ENCODE measurements around the gene NTMT2. TPM values are rescaled to one million over a fixed set of nuclear protein-coding genes. Genes with fewer than 3 reads are reported as not detected.
A peak's percentile ranks its signal among the peaks of the same experiment; 100 is the strongest.

The NTMT2 gene
- total and polyA plus RNA-seq, 7 donors = 0.28 TPM; not detected in 6

DNA sequence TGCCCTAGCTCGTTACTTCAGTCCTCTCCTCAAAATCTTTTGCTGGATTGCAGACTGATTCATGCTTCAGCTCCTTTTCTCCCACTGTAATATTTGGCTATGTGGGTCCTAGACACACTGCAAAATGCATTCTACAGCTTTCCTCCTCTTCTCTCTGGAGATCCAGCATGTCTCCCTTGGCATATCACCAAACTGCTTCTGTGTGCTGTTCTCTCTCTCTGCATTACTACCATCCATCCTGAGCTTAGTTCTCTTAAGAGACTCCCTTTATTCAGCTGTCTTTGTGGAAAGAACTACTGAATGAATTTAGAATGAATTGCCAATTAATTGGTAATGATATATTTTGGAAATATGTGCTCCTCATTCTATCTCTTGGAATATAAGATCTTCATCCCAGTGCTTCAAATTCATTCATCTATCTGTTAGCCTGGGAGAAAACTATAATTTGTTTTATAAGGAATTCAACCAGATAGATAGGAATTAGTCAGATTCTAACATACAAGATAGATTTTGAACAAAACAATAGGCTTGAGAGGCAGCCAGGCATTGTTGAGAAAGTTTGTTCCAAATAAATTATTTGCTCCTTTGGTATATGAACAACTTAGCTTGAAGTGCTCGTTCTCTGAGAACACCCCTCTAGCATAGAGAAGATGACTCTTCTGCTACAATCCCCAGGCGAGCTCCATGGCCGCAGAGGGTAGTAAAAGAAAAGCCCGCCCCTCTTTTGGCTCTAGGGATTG is 71.9 kb downstream of the NTMT2 start:
- H3K36me3 ChIP-seq (ENCODE audit: insufficient read depth in 1 of 2, low read depth in 1 of 2) = no peaks in the 10 kb centered on the region
- TF ChIP-seq, protein P1, sequence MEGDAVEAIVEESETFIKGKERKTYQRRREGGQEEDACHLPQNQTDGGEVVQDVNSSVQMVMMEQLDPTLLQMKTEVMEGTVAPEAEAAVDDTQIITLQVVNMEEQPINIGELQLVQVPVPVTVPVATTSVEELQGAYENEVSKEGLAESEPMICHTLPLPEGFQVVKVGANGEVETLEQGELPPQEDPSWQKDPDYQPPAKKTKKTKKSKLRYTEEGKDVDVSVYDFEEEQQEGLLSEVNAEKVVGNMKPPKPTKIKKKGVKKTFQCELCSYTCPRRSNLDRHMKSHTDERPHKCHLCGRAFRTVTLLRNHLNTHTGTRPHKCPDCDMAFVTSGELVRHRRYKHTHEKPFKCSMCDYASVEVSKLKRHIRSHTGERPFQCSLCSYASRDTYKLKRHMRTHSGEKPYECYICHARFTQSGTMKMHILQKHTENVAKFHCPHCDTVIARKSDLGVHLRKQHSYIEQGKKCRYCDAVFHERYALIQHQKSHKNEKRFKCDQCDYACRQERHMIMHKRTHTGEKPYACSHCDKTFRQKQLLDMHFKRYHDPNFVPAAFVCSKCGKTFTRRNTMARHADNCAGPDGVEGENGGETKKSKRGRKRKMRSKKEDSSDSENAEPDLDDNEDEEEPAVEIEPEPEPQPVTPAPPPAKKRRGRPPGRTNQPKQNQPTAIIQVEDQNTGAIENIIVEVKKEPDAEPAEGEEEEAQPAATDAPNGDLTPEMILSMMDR (IDR thresholded peaks at IDR 0.05) = no peak
- H3K27ac ChIP-seq = no peak overlapping the region
- intact Hi-C loops (cut with DNase I) = no loop called here
- no peaks in the 10 kb centered on the region for H3K27me3 ChIP-seq (ENCODE audit: insufficient read depth in 3 of 3, low read length in 2 of 3)
- WGBS, 3 donors = 79 to 87% (median 86%) methylated on average over 5 of the region's 5 CpGs
- DNase-seq = no peak
- H3K9me3 ChIP-seq = no peaks in the 10 kb centered on the region
- ATAC-seq = no peak
- peaks cover 9% of the 10 kb centered on the region for H3K4me1 ChIP-seq
- H3K4me3 ChIP-seq = no peak overlapping the region

- H3K4me3 ChIP-seq = no peak overlapping the region
- TF ChIP-seq, protein P1 (IDR thresholded peaks at IDR 0.05) = no peak
- no peak overlapping the region for H3K27ac ChIP-seq
- intact Hi-C loops (cut with DNase I) = no loop called here
- 69 to 77% (median 71%) methylated on average over 4 of the region's 4 CpGs for WGBS, 3 donors
- H3K4me1 ChIP-seq = peaks cover 9% of the 10 kb centered on the region
- no peaks in the 10 kb centered on the region for H3K27me3 ChIP-seq (ENCODE audit: insufficient read depth in 3 of 3, low read length in 2 of 3)
- DNase-seq (no peak), ATAC-seq (peak in 1 of 4 donors; percentile 9)
- H3K36me3 ChIP-seq (ENCODE audit: insufficient read depth in 1 of 2, low read depth in 1 of 2) = no peaks in the 10 kb centered on the region
- H3K9me3 ChIP-seq = no peaks in the 10 kb centered on the region
Measured at GRCh38 chr1:170218257-170218650, 72.5 kb downstream of the NTMT2 start.

Other genes starting within 250 kb of the NTMT2 start
- 10 to 100 TPM; 17.0 to 25.7 (median 22.2) TPM for gene KIFAP3, start 71.3 kb upstream of the NTMT2 start, total RNA-seq
- gene KIFAP3, start 71.3 kb upstream of the NTMT2 start, polyA plus RNA-seq = 10 to 100 TPM in 2 of 3 donors, 1 to 10 TPM in 1; 9.2 to 21.6 (median 11.2) TPM

Measured in psoas muscle (tissue), 8 donors.